Activated CD8-positive, alpha-beta T cell treated with anti-CD3 and anti-CD28 coated beads for 36 hours (primary cell): ENCODE measurements around the gene FRRS1L. TPM values are rescaled to one million over a fixed set of nuclear protein-coding genes. Genes with fewer than 3 reads are reported as not detected.

Experiments
- ATAC-seq: fragments of 200-7000 bp; cut with Tn5 transposase; one replicate; pipeline ENCODE4 v1.10.0; 2021; ENCODE audit warnings: mild to moderate bottlenecking, moderate library complexity
- CTCF ChIA-PET: fragments of 350-600 bp; sonication (Branson Sonifier 250); formaldehyde crosslinking; loops from one replicate; lab custom pipeline; 2021; ENCODE audit warnings: antibody characterized with exemption; lab: Charles Lee
- POLR2A ChIA-PET: fragments of 350-600 bp; sonication (Branson Sonifier 250); formaldehyde crosslinking; loops from one replicate; lab custom pipeline; 2021; ENCODE audit warnings: antibody characterized with exemption; lab: Charles Lee
- DNase-seq: peaks from one replicate; pipeline ENCODE4 v3.0.0-alpha.2; 2020
- H3K27ac Mint-ChIP-seq: one replicate; pipeline ENCODE4 v1.8.0; 2021; ENCODE audit warnings: mild to moderate bottlenecking, mixed read lengths
- H3K27me3 Mint-ChIP-seq: one replicate; pipeline ENCODE4 v1.8.0; 2021; ENCODE audit warnings: mixed read lengths
- H3K36me3 Mint-ChIP-seq: one replicate; pipeline ENCODE4 v1.8.0; 2021; ENCODE audit warnings: low read depth, mixed read lengths
- H3K4me1 Mint-ChIP-seq: one replicate; pipeline ENCODE4 v1.8.0; 2021; ENCODE audit warnings: low read depth, mixed read lengths
- H3K4me3 Mint-ChIP-seq: one replicate; pipeline ENCODE4 v1.8.0; 2021; ENCODE audit warnings: mild to moderate bottlenecking, moderate library complexity, mixed read lengths
- H3K9me3 Mint-ChIP-seq: one replicate; pipeline ENCODE4 v1.8.0; 2021; ENCODE audit warnings: mixed read lengths
- intact Hi-C: fragments of 100-400 bp; cut with micrococcal nuclease; formaldehyde crosslinking; loops from one replicate; pipeline ENCODE4 v1.10.0; 2022
- total RNA-seq, 2 experiments: library from RNA; stranded (reverse); gene quantifications; one replicate each; pipeline ENCODE4 v1.2.3, GENCODE V29; 2021
- TF ChIP-seq, protein P1 (sequence below): fragments of 200-600 bp; IDR thresholded peaks from one replicate; pipeline ENCODE4 v1.8.0; 2022; ENCODE audit warnings: antibody characterized with exemption, mild to moderate bottlenecking

The FRRS1L gene
- total RNA-seq, 2 experiments from 2014 or later = not detected

GRCh38 chr9:109083813-109084405, 83.1 kb downstream of the FRRS1L start:
- no peak overlapping the region for H3K4me3 Mint-ChIP-seq
- peaks cover 13% of the 10 kb centered on the region for H3K4me1 Mint-ChIP-seq
- no peak for DNase-seq
- no peaks in the 10 kb centered on the region for H3K27me3 Mint-ChIP-seq
- intact Hi-C loops = no loop called here
- no peak overlapping the region for H3K27ac Mint-ChIP-seq
- H3K36me3 Mint-ChIP-seq = peaks cover 38% of the 10 kb centered on the region
- ChIA-PET CTCF (no interaction called here), POLR2A (no interaction called here)
- no peak for ATAC-seq
- TF ChIP-seq, protein P1, sequence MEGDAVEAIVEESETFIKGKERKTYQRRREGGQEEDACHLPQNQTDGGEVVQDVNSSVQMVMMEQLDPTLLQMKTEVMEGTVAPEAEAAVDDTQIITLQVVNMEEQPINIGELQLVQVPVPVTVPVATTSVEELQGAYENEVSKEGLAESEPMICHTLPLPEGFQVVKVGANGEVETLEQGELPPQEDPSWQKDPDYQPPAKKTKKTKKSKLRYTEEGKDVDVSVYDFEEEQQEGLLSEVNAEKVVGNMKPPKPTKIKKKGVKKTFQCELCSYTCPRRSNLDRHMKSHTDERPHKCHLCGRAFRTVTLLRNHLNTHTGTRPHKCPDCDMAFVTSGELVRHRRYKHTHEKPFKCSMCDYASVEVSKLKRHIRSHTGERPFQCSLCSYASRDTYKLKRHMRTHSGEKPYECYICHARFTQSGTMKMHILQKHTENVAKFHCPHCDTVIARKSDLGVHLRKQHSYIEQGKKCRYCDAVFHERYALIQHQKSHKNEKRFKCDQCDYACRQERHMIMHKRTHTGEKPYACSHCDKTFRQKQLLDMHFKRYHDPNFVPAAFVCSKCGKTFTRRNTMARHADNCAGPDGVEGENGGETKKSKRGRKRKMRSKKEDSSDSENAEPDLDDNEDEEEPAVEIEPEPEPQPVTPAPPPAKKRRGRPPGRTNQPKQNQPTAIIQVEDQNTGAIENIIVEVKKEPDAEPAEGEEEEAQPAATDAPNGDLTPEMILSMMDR = no peak
- H3K9me3 Mint-ChIP-seq = no peaks in the 10 kb centered on the region

DNA sequence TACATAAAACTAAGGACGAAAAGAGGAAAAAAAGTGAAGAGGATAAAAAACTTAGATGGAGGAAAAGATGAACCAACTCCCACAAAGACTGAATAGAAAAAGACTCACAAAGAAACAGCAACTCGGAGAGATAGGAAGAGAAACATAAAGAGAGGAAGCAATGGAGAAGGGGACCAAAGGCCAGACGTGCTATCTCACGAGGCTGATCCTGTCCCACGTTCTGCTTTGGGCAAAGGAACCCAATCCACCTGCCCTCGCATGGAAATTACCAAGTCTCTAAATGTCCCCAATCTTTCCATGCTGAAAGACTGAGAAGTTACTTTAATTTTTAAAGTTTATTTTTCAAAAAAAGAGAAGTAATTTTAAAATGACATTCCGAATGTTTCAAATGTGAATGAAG, 83.9 kb downstream of the FRRS1L start:
- intact Hi-C loops = no loop called here
- DNase-seq (no peak), ATAC-seq (no peak)
- POLR2A ChIA-PET = no interaction called here
- Mint-ChIP-seq H3K4me1 (peaks cover 11% of the 10 kb centered on the region), H3K27ac (no peak overlapping the region), H3K36me3 (peaks cover 42% of the 10 kb centered on the region), H3K4me3 (no peak overlapping the region), H3K27me3 (no peaks in the 10 kb centered on the region), H3K9me3 (no peaks in the 10 kb centered on the region)
- CTCF ChIA-PET = no interaction called here
- TF ChIP-seq, protein P1 = no peak

DNA sequence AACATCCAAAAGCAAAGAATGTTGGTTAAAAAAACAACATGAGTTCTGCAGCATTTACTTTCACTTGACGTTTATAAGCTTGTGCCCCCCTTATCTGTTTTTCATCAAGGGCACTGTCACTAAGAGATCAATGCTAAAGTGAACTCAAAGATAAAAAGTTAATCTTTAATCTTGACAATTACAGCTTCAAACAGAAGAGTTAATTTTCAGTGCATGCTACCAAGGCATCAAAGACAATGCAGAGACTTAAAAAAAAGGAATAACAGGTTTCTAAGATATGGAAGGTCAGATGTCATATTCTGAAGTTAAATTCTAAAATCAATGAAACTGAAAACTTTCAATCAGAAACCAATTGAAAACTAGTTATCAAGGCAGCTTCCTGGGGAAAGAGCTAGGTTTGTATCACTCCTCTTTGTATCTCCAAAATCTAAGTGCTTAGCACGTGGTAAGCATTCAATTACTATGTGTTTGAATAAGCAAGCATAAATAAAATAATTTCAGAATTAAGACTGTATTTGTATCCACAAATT, 84.9 kb downstream of the FRRS1L start:
- intact Hi-C loops = no loop called here
- peaks cover 45% of the 10 kb centered on the region for H3K36me3 Mint-ChIP-seq
- POLR2A ChIA-PET = no interaction called here
- CTCF ChIA-PET = interaction anchor here (1.4 kb wide), 1 partner anchor 14 kb away, joined by 3 read pairs; no protein-coding TSS in a partner anchor
- H3K4me3 Mint-ChIP-seq = no peak overlapping the region
- DNase-seq (no peak), ATAC-seq (no peak)
- TF ChIP-seq, protein P1 = no peak
- no peak overlapping the region for H3K27ac Mint-ChIP-seq
- H3K4me1 Mint-ChIP-seq = peaks cover 11% of the 10 kb centered on the region
- no peaks in the 10 kb centered on the region for H3K9me3 Mint-ChIP-seq
- H3K27me3 Mint-ChIP-seq = no peaks in the 10 kb centered on the region

Other genes starting within 250 kb of the FRRS1L start
- 10 to 100 TPM; 25.9 to 28.7 TPM for gene ELP1, start 233.1 kb downstream of the FRRS1L start, total RNA-seq
- 1 to 10 TPM; 7.9 to 8.9 TPM for gene ABITRAM, start 232.8 kb downstream of the FRRS1L start, total RNA-seq
- 10 to 100 TPM; 24.1 to 26.0 TPM for gene CTNNAL1, start 153.8 kb downstream of the FRRS1L start, total RNA-seq
- 10 to 100 TPM; 23.3 to 26.7 TPM for gene TMEM245, start 47.3 kb downstream of the FRRS1L start, total RNA-seq
- under 1 TPM; 0.34 TPM for gene EPB41L4B, start 153.8 kb upstream of the FRRS1L start, total RNA-seq